Mucosa of rectum (tissue), 2 donors: ENCODE results near the gene FDX1.
"Not testable (repeated sequence)": the region's sequence is repeated elsewhere in the genome, so short reads cannot be mapped to it uniquely, and the experiment has no call there.

Experiments used
- H3K27ac ChIP-seq, 2 donors: one replicate each; pipeline ENCODE4 v1.7.0; 2013; ENCODE audit warnings: inconsistent platforms in 2 of 2, low read depth in 2 of 2, low read length in 2 of 2
- H3K27me3 ChIP-seq, 2 donors: one replicate each; pipeline ENCODE4 v1.7.0; 2013; ENCODE audit warnings: low read length in 2 of 2; ENCODE audit not compliant: control insufficient read depth in 2 of 2, insufficient read depth in 2 of 2
- H3K36me3 ChIP-seq, 2 donors: one replicate each; pipeline ENCODE4 v1.7.0; 2013; ENCODE audit warnings: low read length in 2 of 2; ENCODE audit not compliant: control insufficient read depth in 2 of 2, insufficient read depth in 2 of 2
- H3K4me1 ChIP-seq, 2 donors: one replicate each; pipeline ENCODE4 v1.7.0; 2013; ENCODE audit warnings: low read length in 2 of 2, mild to moderate bottlenecking in 1 of 2; ENCODE audit not compliant: control insufficient read depth in 2 of 2, insufficient read depth in 2 of 2
- H3K4me3 ChIP-seq, 2 donors: one replicate each; pipeline ENCODE4 v1.7.0; 2013; ENCODE audit warnings: low read length in 2 of 2
- H3K9ac ChIP-seq, 2 donors: one replicate each; pipeline ENCODE4 v1.7.0; 2013; ENCODE audit warnings: low read length in 2 of 2, low read depth in 1 of 2, mild to moderate bottlenecking in 1 of 2
- H3K9me3 ChIP-seq, 2 donors: one replicate each; pipeline ENCODE4 v1.7.0; 2013; ENCODE audit warnings: low read length in 2 of 2; ENCODE audit not compliant: control insufficient read depth in 2 of 2
- donor health status: healthy.
- donor health status: Normal muscosa, but diverticular disease.

FDX1 gene

GRCh38 chr11:110429731-110430266 lies at the start of gene FDX1:
TSS of gene FDX1 (plus strand) at chr11:110429948. CDS start at chr11:110430121, 173 bp downstream.
- Histone ChIP-seq H3K4me1 (peaks cover 16 to 19% of the 10 kb centered on the region in 2 donors), H3K27ac (peak within 1 kb of the TSS; percentile 77 to 87), H3K9ac (peak within 1 kb of the TSS; percentile 83 to 84)

GRCh38 chr11:110380836-110381622 lies 48.7 kb upstream of the FDX1 start:
- no peaks in the 10 kb centered on the region for H3K36me3 ChIP-seq
- peaks cover 0 to 3% of the 10 kb centered on the region in 2 donors for H3K4me1 ChIP-seq
- H3K9ac ChIP-seq: no peak overlapping the region
- H3K27ac ChIP-seq: no peak overlapping the region
- H3K4me3 ChIP-seq: no peak overlapping the region
- H3K27me3 ChIP-seq: no peaks in the 10 kb centered on the region
- H3K9me3 ChIP-seq: no peaks in the 10 kb centered on the region

More at GRCh38 chr11:110429731-110430266, at the start of gene FDX1:
- peak within 1 kb of the TSS; percentile 80 to 92 for H3K4me3 ChIP-seq
- no peaks in the 10 kb centered on the region for H3K9me3 ChIP-seq
- H3K36me3 ChIP-seq: no peaks in the 10 kb centered on the region
- H3K27me3 ChIP-seq: no peaks in the 10 kb centered on the region

GRCh38 chr11:110388231-110388630 lies 41.5 kb upstream of the FDX1 start:
- not testable (repeated sequence) for H3K9ac ChIP-seq, H3K27me3 ChIP-seq, H3K4me3 ChIP-seq, H3K9me3 ChIP-seq, H3K4me1 ChIP-seq, H3K36me3 ChIP-seq, H3K27ac ChIP-seq

GRCh38 chr11:110389965-110390364 lies 39.8 kb upstream of the FDX1 start:
- H3K4me3 ChIP-seq: no peak overlapping the region
- H3K9ac ChIP-seq: no peak overlapping the region
- H3K4me1 ChIP-seq: no peaks in the 10 kb centered on the region
- no peak overlapping the region for H3K27ac ChIP-seq
- H3K36me3 ChIP-seq: no peaks in the 10 kb centered on the region
- no peaks in the 10 kb centered on the region for H3K9me3 ChIP-seq
- H3K27me3 ChIP-seq: no peaks in the 10 kb centered on the region

- Histone ChIP-seq H3K27ac (no peak overlapping the region), H3K4me1 (no peaks in the 10 kb centered on the region), H3K9ac (no peak overlapping the region), H3K27me3 (no peaks in the 10 kb centered on the region), H3K9me3 (no peaks in the 10 kb centered on the region), H3K36me3 (no peaks in the 10 kb centered on the region), H3K4me3 (no peak overlapping the region)
These were observed 37.7 kb upstream of the FDX1 start for GRCh38 chr11:110392056-110392455.

GRCh38 chr11:110397668-110398286 lies 32.0 kb upstream of the FDX1 start:
- H3K27ac ChIP-seq, H3K4me3 ChIP-seq, H3K4me1 ChIP-seq, H3K27me3 ChIP-seq, H3K36me3 ChIP-seq, H3K9me3 ChIP-seq, H3K9ac ChIP-seq: not testable (repeated sequence)

- H3K4me3 ChIP-seq, H3K9me3 ChIP-seq, H3K36me3 ChIP-seq, H3K27ac ChIP-seq, H3K4me1 ChIP-seq, H3K9ac ChIP-seq, H3K27me3 ChIP-seq: not testable (repeated sequence)
These were observed 26.2 kb upstream of the FDX1 start for GRCh38 chr11:110403585-110403984.

GRCh38 chr11:110405636-110406035 lies 24.1 kb upstream of the FDX1 start:
- not testable (repeated sequence) for H3K27ac ChIP-seq, H3K36me3 ChIP-seq, H3K9ac ChIP-seq, H3K9me3 ChIP-seq, H3K27me3 ChIP-seq, H3K4me3 ChIP-seq, H3K4me1 ChIP-seq

- no peaks in the 10 kb centered on the region for H3K27me3 ChIP-seq
- H3K36me3 ChIP-seq: no peaks in the 10 kb centered on the region
- no peaks in the 10 kb centered on the region for H3K4me1 ChIP-seq
- H3K4me3 ChIP-seq: no peak overlapping the region
- no peak overlapping the region for H3K27ac ChIP-seq
- H3K9me3 ChIP-seq: no peaks in the 10 kb centered on the region
- no peak overlapping the region for H3K9ac ChIP-seq
These were observed 22.4 kb upstream of the FDX1 start for GRCh38 chr11:110407315-110407714.

GRCh38 chr11:110409174-110409573 lies 20.6 kb upstream of the FDX1 start:
- no peaks in the 10 kb centered on the region for H3K27me3 ChIP-seq
- H3K4me1 ChIP-seq: no peaks in the 10 kb centered on the region
- no peak overlapping the region for H3K4me3 ChIP-seq
- no peak overlapping the region for H3K27ac ChIP-seq
- H3K9me3 ChIP-seq: no peaks in the 10 kb centered on the region
- no peaks in the 10 kb centered on the region for H3K36me3 ChIP-seq
- H3K9ac ChIP-seq: no peak overlapping the region
